ENCODE data around the gene SLC9A8. TPM values are rescaled to one million over a fixed set of nuclear protein-coding genes. Genes with fewer than 3 reads are reported as not detected.

SLC9A8 gene
- total RNA-seq, 1 experiment from 2014 or later, result 6.5 TPM

GRCh38 chr20:49794336-49795134 lies 18.1 kb upstream of the SLC9A8 start (continued):
- TF ChIP-seq, protein P1, sequence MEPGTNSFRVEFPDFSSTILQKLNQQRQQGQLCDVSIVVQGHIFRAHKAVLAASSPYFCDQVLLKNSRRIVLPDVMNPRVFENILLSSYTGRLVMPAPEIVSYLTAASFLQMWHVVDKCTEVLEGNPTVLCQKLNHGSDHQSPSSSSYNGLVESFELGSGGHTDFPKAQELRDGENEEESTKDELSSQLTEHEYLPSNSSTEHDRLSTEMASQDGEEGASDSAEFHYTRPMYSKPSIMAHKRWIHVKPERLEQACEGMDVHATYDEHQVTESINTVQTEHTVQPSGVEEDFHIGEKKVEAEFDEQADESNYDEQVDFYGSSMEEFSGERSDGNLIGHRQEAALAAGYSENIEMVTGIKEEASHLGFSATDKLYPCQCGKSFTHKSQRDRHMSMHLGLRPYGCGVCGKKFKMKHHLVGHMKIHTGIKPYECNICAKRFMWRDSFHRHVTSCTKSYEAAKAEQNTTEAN (CRISPR knock-in tag; IDR thresholded peaks at IDR 0.05), result no peak
- TF ChIP-seq NFYB (CRISPR knock-in tag; conservative IDR thresholded peaks at IDR 0.05; ENCODE audit: low read depth) (no peak), AFF4 (CRISPR knock-in tag; IDR thresholded peaks at IDR 0.05; ENCODE audit: borderline replicate concordance) (no peak), ZNF317 (CRISPR knock-in tag; IDR thresholded peaks at IDR 0.05; ENCODE audit: borderline replicate concordance, low read depth) (no peak), IRF2 (CRISPR knock-in tag; IDR thresholded peaks at IDR 0.05; ENCODE audit: borderline replicate concordance, low read depth) (no peak), SP1 (CRISPR knock-in tag; conservative IDR thresholded peaks at IDR 0.05) (no peak), FOXK1 (CRISPR knock-in tag; IDR thresholded peaks at IDR 0.05) (no peak), FOXJ3 (CRISPR knock-in tag; IDR thresholded peaks at IDR 0.05; ENCODE audit: borderline replicate concordance) (no peak), ZSCAN18 (CRISPR knock-in tag; IDR thresholded peaks at IDR 0.05) (no peak), TP53 (CRISPR knock-in tag; IDR thresholded peaks at IDR 0.05) (no peak)

DNA sequence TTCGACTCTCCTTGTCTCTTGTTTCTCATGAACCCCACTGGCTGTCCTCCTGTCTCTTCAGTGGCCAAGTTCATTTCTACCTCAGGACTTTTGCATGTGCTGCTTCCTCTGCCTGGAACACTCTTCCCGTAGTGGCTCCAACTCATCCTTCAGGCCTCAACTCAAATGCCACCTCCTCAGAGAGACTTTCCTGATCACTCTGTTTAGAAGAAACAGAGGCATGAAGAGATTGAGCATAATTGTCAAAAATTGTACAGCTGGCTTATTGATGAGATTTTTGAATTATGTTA lies 17.5 kb upstream of the SLC9A8 start:
- CTCF ChIA-PET, result no interaction called here
- Mint-ChIP-seq H3K27ac (no peak overlapping the region), H3K36me3 (no peaks in the 10 kb centered on the region), H3K4me1 (peaks cover 1% of the 10 kb centered on the region; the same call in 1 of the 2 replicates), H3K27me3 (ENCODE audit: low read depth) (no peaks in the 10 kb centered on the region), H3K9me3 (no peaks in the 10 kb centered on the region), H3K4me3 (no peak overlapping the region)
- POLR2A ChIA-PET, result no interaction called here
- DNase-seq (ENCODE audit: low spot score) (no peak), ATAC-seq (no peak)
- TF ChIP-seq ZNF121 (CRISPR knock-in tag; IDR thresholded peaks at IDR 0.05) (no peak), ZNF425 (CRISPR knock-in tag; conservative IDR thresholded peaks at IDR 0.05) (no peak), PRDM15 (CRISPR knock-in tag; IDR thresholded peaks at IDR 0.05) (no peak), JUN (CRISPR knock-in tag; IDR thresholded peaks at IDR 0.05) (no peak)
- TF ChIP-seq, protein P2, sequence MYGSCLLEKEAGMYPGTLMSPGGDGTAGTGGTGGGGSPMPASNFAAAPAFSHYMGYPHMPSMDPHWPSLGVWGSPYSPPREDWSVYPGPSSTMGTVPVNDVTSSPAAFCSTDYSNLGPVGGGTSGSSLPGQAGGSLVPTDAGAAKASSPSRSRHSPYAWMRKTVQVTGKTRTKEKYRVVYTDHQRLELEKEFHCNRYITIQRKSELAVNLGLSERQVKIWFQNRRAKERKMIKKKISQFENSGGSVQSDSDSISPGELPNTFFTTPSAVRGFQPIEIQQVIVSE (CRISPR knock-in tag; IDR thresholded peaks at IDR 0.05; ENCODE audit: borderline replicate concordance), result no peak
- TF ChIP-seq, protein P3, sequence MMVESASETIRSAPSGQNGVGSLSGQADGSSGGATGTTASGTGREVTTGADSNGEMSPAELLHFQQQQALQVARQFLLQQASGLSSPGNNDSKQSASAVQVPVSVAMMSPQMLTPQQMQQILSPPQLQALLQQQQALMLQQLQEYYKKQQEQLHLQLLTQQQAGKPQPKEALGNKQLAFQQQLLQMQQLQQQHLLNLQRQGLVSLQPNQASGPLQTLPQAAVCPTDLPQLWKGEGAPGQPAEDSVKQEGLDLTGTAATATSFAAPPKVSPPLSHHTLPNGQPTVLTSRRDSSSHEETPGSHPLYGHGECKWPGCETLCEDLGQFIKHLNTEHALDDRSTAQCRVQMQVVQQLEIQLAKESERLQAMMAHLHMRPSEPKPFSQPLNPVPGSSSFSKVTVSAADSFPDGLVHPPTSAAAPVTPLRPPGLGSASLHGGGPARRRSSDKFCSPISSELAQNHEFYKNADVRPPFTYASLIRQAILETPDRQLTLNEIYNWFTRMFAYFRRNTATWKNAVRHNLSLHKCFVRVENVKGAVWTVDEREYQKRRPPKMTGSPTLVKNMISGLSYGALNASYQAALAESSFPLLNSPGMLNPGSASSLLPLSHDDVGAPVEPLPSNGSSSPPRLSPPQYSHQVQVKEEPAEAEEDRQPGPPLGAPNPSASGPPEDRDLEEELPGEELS (CRISPR knock-in tag; IDR thresholded peaks at IDR 0.05), result no peak
- TF ChIP-seq, protein P4, sequence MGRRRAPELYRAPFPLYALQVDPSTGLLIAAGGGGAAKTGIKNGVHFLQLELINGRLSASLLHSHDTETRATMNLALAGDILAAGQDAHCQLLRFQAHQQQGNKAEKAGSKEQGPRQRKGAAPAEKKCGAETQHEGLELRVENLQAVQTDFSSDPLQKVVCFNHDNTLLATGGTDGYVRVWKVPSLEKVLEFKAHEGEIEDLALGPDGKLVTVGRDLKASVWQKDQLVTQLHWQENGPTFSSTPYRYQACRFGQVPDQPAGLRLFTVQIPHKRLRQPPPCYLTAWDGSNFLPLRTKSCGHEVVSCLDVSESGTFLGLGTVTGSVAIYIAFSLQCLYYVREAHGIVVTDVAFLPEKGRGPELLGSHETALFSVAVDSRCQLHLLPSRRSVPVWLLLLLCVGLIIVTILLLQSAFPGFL (CRISPR knock-in tag; IDR thresholded peaks at IDR 0.05; ENCODE audit: borderline replicate concordance), result no peak
